ENCODE results near the gene COLQ.
A peak's percentile ranks its signal among the peaks of the same experiment; 100 is the strongest.

The COLQ gene

DNA sequence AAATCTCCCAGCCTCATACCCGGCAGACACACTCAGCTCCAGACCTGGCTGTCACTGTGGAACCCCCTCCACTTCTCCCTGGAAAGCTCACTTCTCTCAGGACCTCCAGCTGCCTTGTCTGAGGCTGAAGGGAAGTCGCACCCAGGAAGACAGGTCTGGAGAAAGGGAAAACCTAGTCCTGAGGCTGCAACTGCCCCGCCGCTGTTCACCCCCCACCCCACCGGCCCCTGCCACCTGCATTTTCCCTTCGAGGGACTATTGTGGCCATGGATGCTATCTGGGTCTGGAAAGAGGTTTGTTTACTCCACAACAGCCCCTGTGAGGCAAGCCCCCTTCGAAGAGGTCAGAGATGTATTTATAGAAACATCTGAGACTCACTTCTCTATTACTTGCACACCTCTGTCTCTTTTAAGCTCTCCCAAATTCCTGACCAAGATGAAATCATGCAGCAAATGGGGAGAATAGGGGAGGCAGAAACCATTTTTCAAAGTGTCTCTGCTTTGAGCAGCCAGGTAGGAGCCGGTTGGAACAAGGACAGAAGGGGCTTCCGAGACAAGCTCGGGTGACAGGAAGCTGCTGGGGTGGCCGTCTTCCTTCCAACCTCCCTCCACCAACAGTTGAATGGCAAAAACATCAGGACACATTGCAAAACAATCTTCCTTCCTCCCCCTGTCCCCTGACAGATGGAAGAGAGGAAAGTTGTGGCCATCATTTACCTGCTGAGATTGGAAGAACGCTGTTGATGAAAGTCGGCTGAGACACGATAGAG lies 518 bp downstream of the COLQ start:
- DNase-seq (ENCODE audit: low read depth, low spot score) = no peak

DNA sequence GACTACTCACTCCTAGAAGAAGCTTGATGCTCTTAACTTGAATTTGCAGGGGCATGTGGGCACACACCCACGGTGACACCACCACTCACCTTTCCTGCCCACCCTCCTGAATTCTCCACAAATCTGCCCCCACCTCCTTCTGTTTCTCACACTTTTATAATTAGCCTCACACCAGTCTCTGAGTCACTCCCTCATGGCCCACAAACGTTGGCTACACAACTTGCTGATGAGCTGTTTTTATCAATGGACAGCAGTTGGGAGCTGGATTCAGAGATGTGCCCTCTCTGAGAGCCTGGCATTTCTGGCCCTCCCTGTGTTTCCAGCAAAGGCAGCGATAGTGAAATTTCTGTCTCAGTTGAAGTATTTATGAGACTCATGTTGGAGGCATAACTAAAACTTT lies 1.3 kb downstream of the COLQ start:
- DNase-seq (ENCODE audit: low read depth, low spot score) = no peak

GRCh38 chr3:15519096-15519495 lies 2.4 kb downstream of the COLQ start:
- DNase-seq (ENCODE audit: low read depth, low spot score) = no peak

DNA sequence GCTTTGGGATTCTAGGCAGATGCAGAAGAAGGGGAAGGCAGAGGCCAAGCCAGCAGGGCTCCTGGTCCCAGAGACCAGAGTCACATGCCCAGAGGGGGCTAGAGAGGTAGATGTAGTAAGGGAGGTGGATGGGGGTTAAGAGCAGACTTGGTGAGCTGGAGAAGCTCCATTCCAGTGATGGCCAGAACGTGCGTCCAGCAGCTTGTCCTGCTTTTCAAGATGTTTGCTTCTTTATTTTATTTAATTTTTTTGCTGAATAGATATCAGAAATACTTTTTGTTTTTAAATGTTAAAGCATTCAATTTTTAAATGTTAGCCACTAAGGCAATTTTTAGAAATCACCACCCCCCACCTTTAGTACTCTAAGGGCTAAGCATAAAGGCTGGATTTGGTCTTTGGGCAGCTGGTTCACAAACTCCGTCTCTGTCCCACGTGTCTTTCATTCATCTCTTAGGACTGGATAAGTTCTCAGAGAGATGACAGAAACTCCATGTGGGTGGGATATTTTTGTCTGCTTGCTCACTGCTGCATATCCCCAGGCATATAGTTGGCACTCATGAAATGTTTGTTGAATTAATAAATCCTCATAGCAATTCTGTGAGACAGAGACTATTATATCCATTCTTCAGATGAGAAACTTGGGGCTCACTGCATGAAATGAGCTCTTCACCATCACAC lies 6.7 kb downstream of the COLQ start:
- no peak for DNase-seq (ENCODE audit: low read depth, low spot score)

DNA sequence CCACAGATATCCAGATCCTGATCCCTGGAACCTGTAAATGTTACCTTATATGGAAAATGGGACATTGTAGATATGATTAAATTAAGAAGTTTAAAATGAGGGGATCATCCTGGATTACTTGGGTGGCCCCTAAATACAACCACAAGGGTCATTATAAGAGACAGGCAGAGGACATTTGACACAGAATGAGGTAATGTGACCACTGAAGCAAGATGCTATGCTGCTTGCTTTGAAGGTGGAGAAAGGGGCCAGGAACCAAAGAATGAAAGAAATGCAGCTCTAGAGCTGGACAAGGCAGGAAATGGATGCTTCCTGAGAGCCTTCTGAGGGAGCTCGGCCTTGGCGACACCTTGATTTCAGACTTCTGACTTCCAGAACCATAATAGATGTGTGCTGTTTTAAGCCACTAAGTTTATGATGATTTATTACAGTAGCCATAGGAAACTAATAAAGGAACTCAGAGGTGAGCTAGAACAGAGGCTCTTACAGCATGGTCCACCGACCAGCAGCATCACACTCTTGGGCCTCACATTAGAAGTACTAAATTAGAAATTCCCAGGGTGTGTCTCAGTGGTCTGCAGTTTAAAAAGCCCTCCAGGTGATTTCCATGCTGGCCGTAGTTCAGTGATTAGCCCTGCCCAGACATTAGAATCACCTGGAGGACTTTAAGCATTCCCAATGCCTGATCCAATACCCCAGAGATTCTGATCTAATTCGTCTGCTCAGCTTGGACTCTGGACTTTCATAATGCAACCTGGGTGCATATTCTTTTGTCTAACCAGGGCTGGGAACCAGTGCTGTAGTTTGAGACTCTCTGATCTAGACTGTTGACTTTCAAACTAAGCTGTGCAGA lies 7.5 kb downstream of the COLQ start:
- DNase-seq (ENCODE audit: low read depth, low spot score) = no peak

GRCh38 chr3:15513116-15513515 lies 8.4 kb downstream of the COLQ start:
- DNase-seq (ENCODE audit: low read depth, low spot score) = no peak

DNA sequence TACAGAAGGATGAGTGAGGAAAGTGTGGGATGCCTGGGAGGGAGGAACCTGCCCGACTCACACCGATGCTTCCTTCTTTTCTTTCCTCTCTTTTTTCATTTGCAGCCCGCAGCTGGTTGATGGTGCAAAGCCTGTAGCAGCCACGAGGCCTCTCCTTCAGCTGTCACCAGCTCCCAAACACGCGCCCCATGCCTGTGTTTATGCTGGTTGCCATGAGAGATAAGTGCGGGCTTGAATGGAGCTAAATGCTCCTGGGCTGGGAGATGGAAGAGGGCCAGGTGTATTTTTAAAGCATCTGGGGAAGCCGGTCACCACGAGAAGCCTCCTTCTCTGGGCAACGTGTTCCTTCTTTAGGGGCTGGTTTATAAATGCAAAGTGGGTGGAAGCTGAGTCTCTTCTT lies 9.3 kb downstream of the COLQ start:
- no peak for DNase-seq (ENCODE audit: low read depth, low spot score)

DNA sequence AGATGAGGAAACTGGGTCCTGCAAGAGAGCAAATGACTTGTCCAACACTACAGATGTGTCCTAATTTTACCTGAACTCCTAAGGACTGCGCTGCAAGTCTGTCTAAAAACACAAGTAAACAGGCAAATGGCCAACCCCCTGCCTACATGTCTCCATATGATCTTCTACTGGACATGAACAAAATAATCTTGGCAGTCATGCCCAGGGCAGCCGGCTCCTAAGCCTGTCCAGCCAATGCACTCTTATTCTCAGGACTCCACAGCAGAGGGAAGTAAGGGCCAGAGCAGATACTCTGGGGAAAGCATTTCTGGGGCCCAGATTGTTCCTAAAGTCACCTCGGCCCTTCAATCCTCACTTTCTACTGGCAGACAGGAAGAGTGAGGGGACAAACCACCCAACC lies 10.3 kb downstream of the COLQ start:
- DNase-seq (ENCODE audit: low read depth, low spot score) = no peak

DNA sequence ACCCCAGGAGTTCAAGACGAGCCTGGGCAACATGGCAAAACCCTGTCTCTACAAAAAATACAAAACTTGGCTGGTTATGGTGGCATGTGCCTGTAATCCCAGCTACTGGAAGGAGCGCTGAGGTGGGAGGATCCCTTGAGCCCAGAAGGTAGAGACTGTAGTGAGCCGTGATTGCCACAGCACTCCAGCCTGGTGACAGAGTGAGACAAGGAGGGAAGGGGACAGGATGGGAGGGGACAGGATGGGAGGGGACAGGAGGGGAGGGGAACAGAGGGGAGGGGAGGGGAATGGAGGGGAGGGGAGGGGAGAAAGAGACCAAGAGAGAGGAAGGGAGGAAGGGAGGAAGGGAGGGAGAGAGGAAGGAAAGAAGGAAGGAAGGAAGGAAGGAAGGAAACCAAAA lies 11.0 kb downstream of the COLQ start:
- DNase-seq (ENCODE audit: low read depth, low spot score) = no peak

DNA sequence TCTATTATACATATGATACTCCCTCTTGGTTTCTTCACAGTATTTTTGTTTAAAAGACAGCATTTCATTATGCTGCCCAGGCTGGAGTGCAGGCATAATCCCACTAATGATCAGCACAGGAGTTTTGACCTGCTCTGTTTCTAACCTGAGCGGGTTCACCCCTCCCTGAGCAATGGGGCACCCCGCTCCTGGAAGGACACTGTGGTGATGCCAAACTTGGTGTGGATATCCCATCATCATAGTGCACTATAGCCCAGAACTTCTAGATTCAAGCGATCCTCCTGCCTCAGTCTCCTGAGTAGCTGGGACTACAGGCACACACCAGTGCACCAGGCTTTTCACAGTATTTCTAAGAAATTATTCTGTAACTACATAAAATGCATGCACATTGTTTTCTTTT lies 14.9 kb downstream of the COLQ start:
- no peak for DNase-seq (ENCODE audit: low read depth, low spot score)

- no peak for DNase-seq (ENCODE audit: low read depth, low spot score)
Measured at GRCh38 chr3:15505479-15506165, 15.9 kb downstream of the COLQ start.

GRCh38 chr3:15502616-15503015 lies 18.9 kb downstream of the COLQ start:
- DNase-seq (ENCODE audit: low read depth, low spot score) = no peak

DNA sequence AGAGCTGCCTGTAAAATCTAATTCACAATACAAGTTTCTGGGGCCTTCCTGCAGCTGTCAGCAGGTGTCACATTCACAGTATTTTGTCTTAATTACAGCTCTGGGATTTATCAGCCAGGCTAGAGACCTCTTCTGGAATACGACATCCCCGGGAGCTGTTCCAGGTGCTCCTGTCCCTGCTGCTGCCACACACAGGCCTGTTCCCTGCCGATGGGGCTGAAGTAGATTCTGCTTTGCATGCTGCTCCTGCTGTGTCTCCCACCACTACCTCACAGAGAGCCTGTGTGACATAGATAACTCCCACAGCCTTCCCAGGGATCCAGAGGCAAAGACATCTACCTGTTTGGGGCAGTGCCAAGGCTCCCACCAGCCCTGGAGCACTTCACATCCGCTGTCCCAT lies 20.4 kb downstream of the COLQ start:
- peak; percentile 37 for DNase-seq (ENCODE audit: low read depth, low spot score)

DNA sequence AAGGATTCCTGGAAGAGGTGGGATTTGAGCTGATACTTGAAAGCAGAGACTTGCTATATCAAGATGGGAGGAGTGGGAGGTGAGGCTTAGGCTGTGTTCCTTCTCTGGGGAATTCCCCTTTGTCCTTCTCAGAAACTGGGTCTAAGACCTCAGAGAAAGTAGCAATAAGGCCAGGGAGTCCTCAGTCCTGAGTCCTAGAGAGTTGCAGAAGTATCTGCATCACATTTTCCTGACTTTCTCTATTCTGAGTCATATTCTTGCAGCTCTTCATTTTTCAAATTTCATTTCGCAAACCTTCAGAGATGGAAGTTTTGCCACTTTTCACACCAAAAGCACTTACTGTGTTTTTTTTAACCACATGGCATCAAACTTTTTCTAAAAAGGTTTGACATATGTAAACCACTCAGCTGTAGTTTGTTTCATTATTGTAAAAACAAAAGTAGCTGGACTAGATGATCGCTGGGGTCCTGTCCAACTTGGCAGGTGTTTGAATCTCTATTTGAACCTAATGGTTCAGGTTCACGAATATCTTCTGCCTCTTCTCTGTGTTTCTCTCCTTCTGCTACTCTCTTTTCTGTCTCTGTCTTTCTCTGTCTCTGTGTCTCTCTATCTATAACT lies 21.3 kb downstream of the COLQ start:
- DNase-seq (ENCODE audit: low read depth, low spot score) = no peak

- DNase-seq (ENCODE audit: low read depth, low spot score) = no peak
Measured at GRCh38 chr3:15499536-15499935, 22.0 kb downstream of the COLQ start.

DNA sequence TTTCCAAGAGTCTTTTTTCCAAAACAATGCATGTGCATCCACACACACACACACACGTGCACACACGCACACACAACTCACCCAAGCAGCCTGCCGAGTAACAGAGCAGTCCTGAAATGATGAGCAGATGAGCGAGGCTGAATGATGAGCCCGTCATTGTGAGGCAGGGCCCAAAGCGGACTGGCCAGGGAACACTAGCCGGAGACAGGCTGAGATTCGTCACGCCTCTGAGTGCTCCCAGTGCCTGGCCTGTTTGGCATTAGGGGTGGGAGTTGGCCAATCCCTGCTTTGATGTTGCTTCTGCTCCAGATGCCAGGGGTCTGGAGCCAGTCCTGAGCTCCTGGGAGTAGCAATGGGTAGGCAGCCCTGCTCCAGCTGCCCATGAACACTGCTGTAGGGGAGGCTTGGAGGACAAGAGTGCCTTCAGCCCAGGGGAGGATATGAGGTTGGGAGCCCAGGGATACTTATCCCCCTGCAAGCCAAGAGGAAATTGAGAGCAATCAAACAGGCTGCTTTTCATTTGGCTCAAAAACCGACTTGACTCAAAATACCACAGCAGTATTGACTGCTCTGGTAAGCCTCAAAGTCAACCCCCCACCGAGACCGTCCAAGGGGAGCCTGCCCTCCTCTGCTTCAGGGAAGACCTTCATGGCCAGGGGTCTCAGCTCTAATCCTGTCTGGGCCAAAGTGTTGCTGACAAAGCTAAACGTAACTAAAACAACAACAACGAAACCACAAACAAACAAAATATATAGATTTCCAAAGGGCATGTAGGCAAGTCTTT lies 22.9 kb downstream of the COLQ start:
- DNase-seq (ENCODE audit: low read depth, low spot score) = peak; percentile 65

- no peak for DNase-seq (ENCODE audit: low read depth, low spot score)
Measured at GRCh38 chr3:15497964-15498363, 23.5 kb downstream of the COLQ start.

DNA sequence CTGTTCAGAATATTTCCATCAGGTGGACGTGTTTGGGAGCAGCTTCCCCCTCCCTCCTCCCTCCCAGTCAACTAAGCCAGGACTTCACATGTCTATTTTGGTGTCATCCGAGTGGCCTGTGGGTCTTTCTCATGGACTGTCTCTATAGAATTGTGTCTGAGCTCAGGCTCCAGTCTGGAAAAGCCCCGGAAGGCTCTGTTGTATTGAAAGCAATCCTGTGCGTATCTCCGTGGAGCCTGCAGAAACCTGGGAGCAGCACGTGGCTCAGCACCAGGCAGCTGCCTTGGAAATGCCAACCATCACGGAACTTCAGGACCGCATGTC lies 25.2 kb downstream of the COLQ start:
- no peak for DNase-seq (ENCODE audit: low read depth, low spot score)

- no peak for DNase-seq (ENCODE audit: low read depth, low spot score)
Measured at GRCh38 chr3:15495461-15496340, 25.8 kb downstream of the COLQ start.

- DNase-seq (ENCODE audit: low read depth, low spot score) = no peak
Measured at GRCh38 chr3:15493436-15493835, 28.1 kb downstream of the COLQ start.
